Bronchial epithelial cell (primary cell): ENCODE data around the gene ZBTB7B. TPM values are rescaled to one million over a fixed set of nuclear protein-coding genes. Genes with fewer than 3 reads are reported as not detected.
A peak's percentile ranks its signal among the peaks of the same experiment; 100 is the strongest.

Source experiments
- DNase-seq: peaks from one replicate; pipeline ENCODE4 v3.0.0-alpha.2; 2010; ENCODE audit warnings: low read depth
- FAIRE-seq: peaks from 2 replicates; lab custom pipeline; 2011; peaks lifted over from hg19 to GRCh38; lab: Jason Lieb, UNC
- H3K27me3 ChIP-seq: 2 replicates; pipeline ENCODE4 v1.5.1; 2011; ENCODE audit warnings: low read length; ENCODE audit not compliant: control insufficient read depth, insufficient read depth
- H3K36me3 ChIP-seq: 2 replicates; pipeline ENCODE4 v1.5.1; 2011; ENCODE audit warnings: low read length; ENCODE audit not compliant: control insufficient read depth, insufficient read depth
- H3K4me3 ChIP-seq: 2 replicates; pipeline ENCODE4 v1.5.1; 2011; ENCODE audit warnings: mild to moderate bottlenecking, low read depth, low read length, control low read depth
- CTCF ChIP-seq: IDR thresholded peaks from 2 replicates; pipeline ENCODE4 v1.5.1; 2011; ENCODE audit warnings: mild to moderate bottlenecking, moderate library complexity, low read length, control low read depth, inconsistent platforms; ENCODE audit not compliant: insufficient read depth, severe bottlenecking
- total RNA-seq: library from RNA; depleted of rRNA; stranded (reverse); fragments of >200 nt; gene quantifications from 2 replicates; pipeline ENCODE4 v1.2.1, GENCODE V29; 2014

ZBTB7B gene
- total RNA-seq, 1 donor from 2014 or later, result 46.1 TPM

GRCh38 chr1:155030243-155030795 is 27.7 kb downstream of the ZBTB7B start:
- Histone ChIP-seq H3K4me3 (no peak overlapping the region), H3K36me3 (no peaks in the 10 kb centered on the region), H3K27me3 (no peaks in the 10 kb centered on the region)
- no peak for FAIRE-seq
- no peak for DNase-seq
- TF ChIP-seq CTCF, result no peak

- no peaks in the 10 kb centered on the region for H3K36me3 ChIP-seq
- no peak for TF ChIP-seq CTCF
- H3K4me3 ChIP-seq, result no peak overlapping the region
- DNase-seq, result no peak
- H3K27me3 ChIP-seq, result no peaks in the 10 kb centered on the region
- no peak for FAIRE-seq
Measured at GRCh38 chr1:155030899-155031298, 28.3 kb downstream of the ZBTB7B start.

- Histone ChIP-seq H3K36me3 (no peaks in the 10 kb centered on the region), H3K27me3 (no peaks in the 10 kb centered on the region), H3K4me3 (no peak overlapping the region)
- FAIRE-seq (no peak), DNase-seq (no peak)
- TF ChIP-seq CTCF, result no peak
Measured at GRCh38 chr1:155032886-155033285, 30.3 kb downstream of the ZBTB7B start.

- TF ChIP-seq CTCF, result no peak
- Histone ChIP-seq H3K36me3 (no peaks in the 10 kb centered on the region), H3K4me3 (no peak within 1 kb of the TSS), H3K27me3 (no peaks in the 10 kb centered on the region)
- FAIRE-seq (no peak), DNase-seq (no peak)
Measured at GRCh38 chr1:155033524-155033923, 30.9 kb downstream of the ZBTB7B start, which contains the start of the genes DCST1 and DCST2. Gene DCST1, plus strand, starts transcription at chr1:155033824. Its CDS starts 213 bp downstream, at chr1:155034037. Gene DCST2, minus strand, starts transcription at chr1:155033781. Its CDS starts 80 bp downstream, at chr1:155033701.

GRCh38 chr1:155034318-155035208 is 32.0 kb downstream of the ZBTB7B start:
- FAIRE-seq (no peak), DNase-seq (peak; percentile 68)

More at GRCh38 chr1:155034318-155035208, 32.0 kb downstream of the ZBTB7B start:
- Histone ChIP-seq H3K27me3 (no peaks in the 10 kb centered on the region), H3K36me3 (no peaks in the 10 kb centered on the region), H3K4me3 (no peak overlapping the region)
- TF ChIP-seq CTCF, result peak; percentile 7
